ENCODE results near the gene WDR26.

WDR26 gene

DNA sequence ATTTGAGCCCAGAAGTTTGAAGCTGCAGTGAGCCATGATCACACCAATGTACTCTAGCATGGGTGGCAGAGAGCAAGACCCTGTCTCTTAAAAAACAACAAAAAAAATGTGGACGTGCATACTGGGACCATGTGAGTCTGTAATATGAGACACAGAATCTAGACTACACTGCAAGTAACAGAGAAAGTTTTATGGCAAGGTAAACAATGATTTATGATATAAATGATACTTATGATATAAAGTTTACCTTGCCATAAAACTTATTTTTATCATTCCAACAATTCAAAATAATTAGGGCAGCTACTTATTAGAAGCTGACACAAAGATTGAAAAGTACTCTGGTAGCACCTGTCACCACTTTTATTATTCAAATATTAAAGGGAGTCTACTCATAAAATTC lies 34.7 kb downstream of the WDR26 start:
- in situ Hi-C loops (cut with HindIII; ENCODE audit: low sequenced_read_pairs): no loop called here

DNA sequence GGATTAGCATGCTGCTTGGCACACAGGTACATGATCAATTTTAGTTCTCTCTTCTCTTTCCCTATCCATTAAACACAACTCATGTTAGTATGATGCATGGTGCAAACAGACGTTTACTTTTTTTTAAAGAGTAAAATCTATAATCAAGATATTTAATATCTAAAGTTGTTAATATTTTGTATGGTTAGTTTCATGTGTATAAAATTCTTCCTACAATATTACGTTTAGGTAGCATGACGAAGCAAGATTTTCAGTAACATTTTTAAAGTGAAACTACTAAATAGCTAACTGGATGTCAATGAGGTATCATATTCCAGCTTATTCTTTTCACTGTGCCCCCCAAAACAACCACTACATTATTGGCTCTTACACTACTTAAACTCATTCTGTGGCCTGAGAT lies 41.3 kb downstream of the WDR26 start:
- in situ Hi-C loops (cut with HindIII; ENCODE audit: low sequenced_read_pairs): no loop called here

DNA sequence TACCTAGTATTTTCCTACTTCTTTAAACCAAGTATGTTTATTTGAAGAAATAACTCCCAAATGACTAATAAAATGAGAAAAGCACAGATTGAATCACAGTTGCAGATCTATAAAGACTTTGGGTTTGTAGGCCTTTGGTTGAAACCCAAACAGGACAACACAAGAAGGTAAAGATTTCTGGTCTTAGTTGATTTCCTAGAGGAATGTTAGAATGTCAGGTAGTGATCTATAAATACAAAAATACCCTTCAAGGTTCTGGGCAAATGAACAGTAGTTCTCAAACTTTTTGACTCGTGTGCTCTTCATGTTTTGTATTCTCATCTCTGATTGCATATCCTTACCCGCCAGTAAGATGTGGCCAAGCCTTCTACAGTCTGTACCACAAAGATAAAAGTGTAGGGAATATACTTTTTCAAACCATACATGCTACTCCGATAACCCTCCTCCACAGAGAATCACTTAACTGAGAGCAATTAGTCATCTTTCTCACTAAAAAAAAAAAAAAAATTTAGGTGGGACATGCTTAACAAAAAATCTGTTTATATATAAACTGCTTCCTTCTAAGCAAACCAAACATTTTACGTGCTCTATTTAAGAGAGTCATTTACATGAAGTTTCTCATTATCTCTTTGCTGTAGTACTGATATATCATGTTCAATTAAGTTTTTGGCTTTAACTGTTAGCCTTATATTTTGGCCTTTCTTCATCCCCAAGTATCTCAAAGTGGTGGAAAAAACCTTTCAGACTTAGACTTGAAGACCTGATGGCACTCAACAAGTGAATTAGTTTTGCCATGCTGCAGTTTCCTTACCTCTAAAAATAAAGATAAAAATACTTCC lies 42.0 kb downstream of the WDR26 start:
- in situ Hi-C loops (cut with HindIII; ENCODE audit: low sequenced_read_pairs): no loop called here

DNA sequence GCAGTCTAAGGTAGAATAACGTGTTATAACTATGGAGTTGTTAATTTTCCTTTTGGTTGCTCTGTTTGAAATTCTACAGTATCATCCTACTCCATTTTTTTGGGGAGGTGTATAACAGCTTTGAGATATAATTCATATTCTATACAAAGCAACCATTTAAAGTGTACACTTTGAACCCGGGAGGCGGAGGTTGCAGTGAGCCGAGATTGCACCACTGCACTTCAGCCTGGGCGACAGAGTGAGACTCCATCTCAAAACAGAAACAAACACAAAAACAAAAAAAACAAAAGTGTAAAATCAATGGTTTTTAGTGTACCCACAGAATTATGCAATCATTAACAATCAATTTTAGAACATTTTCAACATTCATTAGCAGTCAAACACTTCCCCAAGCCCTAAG lies 44.1 kb downstream of the WDR26 start:
- in situ Hi-C loops (cut with HindIII; ENCODE audit: low sequenced_read_pairs): no loop called here

DNA sequence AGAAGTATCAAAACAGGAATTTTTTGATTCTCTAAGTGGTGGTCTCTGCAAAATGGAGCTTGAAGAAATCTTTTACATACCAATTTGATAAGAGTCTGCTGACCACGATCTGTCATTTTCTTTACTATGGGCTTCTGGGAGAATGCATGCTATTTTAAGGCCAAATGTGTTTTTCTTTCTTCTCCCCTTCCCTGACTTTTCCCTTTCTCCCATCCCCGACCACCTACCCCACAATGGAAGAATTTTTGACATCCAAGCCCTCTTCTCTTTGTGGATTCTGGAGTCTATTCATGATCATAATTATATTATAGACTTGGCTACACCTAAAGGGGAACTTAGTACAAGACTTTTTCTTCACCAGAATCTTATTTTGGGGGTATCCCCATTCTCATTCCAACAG lies 46.7 kb downstream of the WDR26 start:
- in situ Hi-C loops (cut with HindIII; ENCODE audit: low sequenced_read_pairs): no loop called here

DNA sequence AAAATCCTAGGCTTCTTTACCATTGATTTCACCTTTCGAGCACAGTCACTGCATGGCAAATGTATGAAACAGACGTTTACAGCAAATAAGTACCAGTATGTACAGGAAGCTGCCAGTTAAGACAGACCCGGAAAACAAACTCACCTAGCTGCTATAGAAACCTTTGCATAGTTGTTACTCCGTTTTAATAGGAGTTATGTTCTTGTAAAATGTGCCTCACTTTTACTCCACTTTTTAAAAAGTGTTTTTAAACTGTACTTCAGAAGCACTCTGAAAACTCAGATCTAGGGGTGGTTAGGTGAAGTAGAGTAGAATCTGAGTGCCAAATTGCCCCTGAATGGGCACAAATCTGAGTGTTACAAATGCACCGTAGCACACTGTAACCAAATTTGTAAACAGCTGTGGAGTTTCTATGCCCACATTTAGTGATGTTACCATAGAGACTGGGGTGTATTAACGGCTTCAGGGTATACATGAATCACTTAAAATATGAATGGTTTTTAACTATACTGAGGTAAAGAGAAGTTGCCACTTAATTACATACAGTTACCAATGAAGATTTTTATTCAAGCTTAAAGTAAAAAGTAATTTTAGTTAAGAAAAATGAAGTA lies 47.2 kb downstream of the WDR26 start:
- in situ Hi-C loops (cut with HindIII; ENCODE audit: low sequenced_read_pairs): no loop called here

DNA sequence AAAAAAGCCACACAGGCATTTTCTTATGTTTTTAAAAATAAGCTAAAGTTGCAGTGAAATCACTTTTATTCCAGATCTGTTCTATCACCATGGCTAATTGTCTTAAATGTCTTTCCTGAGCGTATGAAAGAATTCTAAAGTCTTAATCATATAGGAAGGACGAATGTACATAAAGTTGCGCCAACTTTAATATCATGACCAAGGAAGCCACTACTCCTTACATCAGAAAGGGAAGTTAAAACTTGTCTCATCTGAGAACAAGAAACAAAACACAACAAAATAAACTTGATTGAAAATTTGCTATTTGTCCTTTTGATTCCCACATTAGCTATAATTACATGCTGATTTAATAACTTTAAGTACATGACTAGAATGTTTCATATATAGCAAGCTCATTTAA lies 51.4 kb downstream of the WDR26 start:
- in situ Hi-C loops (cut with HindIII; ENCODE audit: low sequenced_read_pairs): no loop called here

DNA sequence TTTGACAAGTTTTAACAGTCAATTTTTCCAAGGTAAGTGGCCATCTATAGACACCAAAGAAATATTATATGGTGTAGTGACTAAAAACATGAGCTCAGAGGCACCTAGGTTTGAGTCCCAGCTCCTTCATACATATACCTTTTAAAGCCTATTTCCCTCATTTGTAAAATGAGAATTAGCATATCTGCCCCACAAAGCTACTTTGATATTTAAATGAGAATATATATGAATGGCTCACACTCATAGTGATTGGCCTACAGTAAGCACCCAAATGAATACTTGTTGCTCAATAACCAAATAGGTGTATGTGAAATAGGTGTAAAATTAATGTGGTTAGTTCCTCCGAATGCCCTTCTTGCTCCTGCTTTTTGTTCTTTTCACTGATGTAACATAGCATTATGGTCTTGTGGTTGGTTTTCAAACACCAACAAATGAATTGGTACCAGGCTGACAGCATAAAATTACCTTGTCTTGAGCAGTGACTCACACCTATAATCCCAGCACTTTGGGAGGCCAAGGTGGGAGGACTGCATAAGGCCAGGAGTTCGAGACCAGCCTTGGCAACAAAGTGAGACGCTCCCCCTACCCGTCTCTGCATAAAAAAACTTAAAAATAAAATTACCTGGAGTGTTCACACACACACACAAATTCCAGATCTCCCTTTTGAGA lies 52.6 kb downstream of the WDR26 start:
- in situ Hi-C loops (cut with HindIII; ENCODE audit: low sequenced_read_pairs): no loop called here

DNA sequence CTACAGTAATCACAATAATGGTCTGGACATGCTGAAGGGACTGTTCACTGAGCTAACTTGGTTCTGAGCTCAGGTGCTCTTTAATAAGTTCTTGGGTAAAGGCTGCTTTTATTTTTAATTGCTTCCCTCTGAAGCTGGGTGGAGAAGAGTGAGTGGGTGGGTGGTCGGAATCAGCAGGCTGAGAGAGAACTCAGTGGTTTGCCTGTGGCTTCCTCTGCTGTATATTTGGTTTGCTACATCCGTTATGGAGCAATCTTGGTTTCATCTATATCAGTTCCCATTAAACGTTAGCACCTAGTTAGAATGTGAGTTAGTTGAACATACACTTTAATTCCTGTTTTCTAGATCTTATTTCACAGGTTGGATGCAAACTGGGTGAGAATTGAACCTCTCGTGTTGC lies 54.6 kb downstream of the WDR26 start:
- in situ Hi-C loops (cut with HindIII; ENCODE audit: low sequenced_read_pairs): no loop called here

DNA sequence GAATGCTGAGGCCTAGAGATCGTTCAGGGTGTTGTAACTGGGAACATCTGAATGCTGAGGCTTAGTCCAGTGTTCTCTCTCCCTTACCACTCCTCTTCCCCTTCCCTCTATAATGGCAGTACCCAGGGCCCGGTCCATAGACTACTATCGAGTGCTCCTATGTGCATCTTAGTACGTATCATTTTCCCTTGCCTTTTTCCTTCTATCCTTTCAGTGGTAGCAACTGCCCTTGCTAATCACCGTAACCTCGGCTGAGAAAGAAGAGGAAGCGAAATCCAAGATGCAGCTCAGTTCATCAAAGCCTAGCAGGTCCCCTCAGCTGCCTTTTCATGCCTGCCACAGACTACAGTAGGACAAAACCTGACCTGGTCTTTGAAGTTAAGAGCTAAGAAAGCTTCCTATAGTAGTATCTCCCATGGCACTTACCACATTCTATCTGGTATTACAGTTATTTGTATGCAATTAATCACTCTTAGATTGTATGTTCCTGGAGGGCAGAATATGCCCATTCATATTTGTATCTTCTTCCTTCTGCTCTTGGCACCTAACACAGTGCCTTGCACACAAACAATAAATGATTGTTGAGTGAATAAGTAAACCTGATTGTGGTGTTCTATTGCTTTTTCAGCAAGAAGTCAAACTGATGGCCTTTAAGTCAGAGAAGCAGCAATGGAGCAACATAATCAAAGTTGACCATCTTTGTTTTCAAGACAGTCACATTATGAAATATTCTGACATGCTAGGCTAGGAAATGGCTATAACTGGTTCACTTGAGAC lies 55.6 kb downstream of the WDR26 start:
- in situ Hi-C loops (cut with HindIII; ENCODE audit: low sequenced_read_pairs): loop anchor here (10.0 kb wide), 1 partner anchor 46 kb away; no protein-coding TSS in a partner anchor

DNA sequence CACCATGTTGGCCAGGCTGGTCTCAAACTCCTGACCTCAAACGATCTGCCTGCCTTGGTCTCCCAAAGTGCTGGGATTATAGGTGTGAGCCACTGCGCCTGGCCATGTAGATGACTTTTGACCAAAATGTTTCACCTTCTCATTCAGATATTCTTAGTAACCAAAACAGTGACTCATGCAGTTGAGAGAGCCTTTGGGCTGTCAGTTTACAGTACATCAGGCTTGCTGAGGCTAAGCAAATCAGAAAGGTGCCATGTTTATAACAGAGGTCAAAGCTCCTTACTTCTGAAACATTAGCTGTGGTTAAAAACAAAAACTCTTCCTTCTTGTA lies 57.0 kb downstream of the WDR26 start:
- in situ Hi-C loops (cut with HindIII; ENCODE audit: low sequenced_read_pairs): loop anchor here (10.0 kb wide), 1 partner anchor 47 kb away; no protein-coding TSS in a partner anchor

DNA sequence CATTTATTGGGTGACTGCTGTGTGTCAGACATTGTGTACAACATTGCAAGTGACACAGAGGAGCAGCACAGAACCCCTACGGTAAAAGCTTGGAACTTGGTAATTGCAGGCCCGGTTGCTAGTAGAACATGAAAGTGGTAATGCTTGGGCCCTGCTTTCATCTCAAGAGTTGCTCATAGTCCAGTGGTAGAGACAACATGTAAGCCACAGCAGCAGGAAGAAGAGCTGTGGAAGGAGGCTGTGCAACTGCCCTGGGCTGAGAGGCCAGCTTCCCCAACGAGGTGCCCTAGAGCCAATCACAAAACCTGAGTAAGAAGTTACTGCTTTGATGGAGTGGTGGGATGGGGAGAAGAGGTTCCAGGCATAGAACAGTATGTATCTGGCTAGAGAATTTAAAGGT lies 59.5 kb downstream of the WDR26 start:
- in situ Hi-C loops (cut with HindIII; ENCODE audit: low sequenced_read_pairs): loop anchor here (10.0 kb wide), 1 partner anchor 50 kb away; no protein-coding TSS in a partner anchor

DNA sequence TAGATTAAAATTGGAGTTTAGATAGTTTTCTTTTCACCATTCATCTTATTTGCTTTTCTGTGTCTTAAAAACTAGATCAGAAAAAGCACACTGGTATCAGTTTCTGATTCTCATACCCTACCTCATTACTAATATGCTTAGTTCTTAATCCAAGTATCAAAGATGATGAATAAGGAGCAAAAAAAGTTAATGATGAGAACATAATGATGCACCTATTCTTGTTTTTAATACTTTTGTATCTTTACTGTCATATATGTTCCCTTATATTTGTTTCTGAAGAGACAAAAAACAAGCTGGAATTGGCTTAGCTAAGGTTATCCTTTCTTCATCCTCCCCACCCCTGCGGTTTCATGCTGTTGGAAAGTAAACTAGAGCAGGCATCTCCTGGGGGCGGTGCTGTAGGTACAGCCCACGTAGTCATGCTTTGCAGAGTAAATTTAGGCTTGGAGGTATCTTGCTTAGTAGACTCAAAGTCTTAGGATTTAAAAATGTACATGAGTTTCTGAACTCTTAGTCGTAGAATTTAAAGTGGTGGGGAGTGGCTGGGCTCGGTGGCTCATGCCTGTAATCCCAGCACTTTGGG lies 61.5 kb downstream of the WDR26 start:
- in situ Hi-C loops (cut with HindIII; ENCODE audit: low sequenced_read_pairs): loop anchor here (10.0 kb wide), 1 partner anchor 52 kb away; no protein-coding TSS in a partner anchor

DNA sequence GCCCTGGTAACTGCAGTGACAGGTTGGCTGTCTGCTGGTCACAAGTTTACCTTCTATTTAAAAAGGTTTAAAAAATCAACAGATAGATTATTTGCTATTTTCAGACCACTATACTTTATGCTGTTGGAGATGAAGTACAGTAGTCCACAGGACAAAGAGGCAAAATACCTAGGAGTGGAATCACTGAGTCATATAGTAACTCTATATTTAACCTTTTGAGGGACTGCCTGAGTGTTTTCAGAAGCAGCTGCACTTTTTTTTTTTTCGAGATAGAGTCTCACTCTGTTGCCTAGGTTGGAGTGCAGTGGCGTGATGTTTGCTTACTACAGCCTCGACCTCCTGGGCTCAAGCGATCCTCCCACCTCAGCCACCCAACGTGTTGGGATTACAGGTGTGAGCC lies 66.2 kb downstream of the WDR26 start:
- in situ Hi-C loops (cut with HindIII; ENCODE audit: low sequenced_read_pairs): no loop called here

DNA sequence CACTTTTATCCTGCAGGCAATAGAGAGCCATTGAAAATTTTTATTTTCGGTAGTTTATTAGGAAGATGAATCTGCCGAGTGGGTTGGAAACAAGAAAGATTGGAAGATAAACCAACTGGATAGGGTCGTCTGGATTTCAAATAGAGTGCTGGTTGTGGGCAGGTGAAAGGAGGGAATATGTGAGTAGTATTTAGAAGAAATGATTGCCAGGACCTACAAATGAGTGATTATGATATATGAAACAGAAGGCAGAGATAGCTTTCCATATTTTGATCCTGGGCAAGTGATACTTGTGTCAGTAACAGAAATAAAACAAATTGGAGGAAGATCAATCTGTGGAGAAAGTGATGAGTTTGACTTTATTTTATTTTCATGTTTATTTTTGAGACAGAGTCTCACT lies 75.4 kb downstream of the WDR26 start:
- in situ Hi-C loops (cut with HindIII; ENCODE audit: low sequenced_read_pairs): no loop called here

DNA sequence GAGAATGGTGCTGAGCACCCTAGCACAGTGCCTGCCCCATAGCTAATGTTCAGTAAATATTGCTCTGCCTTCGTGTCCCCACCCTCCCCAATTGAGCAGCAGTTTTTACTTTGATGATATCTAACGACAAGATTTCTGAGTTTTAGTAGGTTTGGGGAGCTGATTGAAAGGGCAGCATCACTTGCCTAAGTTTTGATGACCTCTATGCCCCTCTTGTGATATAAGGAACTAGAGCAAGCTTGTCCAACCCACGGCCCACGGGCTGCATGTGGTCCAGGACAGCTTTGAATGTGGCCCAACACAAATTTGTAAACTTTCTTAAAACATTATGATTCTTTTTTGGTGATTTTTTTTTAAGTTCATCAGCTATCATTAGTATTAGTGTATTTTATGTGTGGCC lies 76.4 kb downstream of the WDR26 start:
- in situ Hi-C loops (cut with HindIII; ENCODE audit: low sequenced_read_pairs): no loop called here

DNA sequence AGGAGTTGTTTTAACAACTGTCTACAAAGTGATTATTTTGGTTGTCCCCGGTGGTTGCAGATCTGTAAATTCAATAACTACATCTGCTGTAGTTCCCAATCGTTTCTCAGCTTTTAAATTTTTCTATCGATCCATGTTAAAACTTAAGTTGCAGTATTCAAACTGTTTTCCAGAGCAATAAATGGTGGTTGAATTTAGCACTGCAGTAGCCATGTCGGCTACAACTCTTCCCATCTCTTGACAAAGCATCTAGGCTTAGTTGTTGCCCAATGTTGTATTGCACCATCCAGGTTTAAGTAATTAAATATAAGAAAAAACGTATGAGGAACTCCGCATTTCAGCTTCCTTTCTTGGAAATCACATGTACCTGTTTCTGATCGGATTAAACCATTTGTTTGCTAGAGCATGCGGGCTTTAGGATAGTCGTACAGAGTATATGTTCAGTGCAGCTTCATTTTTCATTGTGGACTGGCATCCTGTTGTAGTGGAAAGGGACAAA lies 76.9 kb downstream of the WDR26 start:
- in situ Hi-C loops (cut with HindIII; ENCODE audit: low sequenced_read_pairs): no loop called here

DNA sequence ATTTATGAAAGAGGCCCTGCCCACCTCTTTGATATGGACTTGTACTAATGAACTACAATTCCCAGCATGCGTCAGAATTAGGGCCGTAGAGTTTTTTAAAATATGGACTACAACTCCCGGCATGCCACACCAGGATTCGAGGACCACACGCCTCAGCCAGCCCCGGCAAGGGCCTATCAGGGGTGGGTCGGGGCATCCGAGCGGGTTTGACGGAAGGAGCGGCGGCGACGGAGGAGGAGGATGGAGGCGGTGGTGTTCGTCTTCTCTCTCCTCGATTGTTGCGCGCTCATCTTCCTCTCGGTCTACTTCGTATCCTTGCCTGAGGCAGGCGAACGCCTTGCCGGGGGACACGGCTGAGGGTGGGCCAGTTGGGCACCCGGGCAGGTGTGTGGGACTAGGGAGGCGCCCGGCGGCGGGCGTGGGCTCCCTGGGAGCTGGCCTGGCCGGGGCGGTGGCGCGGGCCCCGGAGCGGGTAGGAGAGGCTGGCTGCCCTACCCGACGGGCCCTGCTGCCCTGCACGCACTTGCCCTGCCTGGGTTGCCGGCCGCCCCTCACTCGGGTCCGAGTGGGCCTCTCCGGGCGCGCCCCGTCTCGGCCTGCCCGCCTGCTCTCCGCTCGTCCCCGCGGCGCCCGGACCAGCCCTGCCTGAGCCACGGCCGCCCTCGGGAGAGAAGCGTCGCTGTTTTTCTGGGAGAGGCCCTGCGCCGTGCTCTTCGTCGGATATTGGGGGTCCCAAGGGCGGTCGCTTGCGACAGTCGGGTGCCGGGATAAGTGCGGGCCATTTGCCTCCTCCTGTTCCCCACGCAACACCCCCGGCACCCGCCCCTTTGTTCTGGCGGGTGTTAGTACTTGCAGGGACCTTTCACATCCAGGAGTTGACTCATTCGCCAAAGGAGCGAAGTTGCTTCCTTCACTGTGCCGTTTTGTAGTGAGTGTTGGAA lies 77.6 kb downstream of the WDR26 start, which contains the start of gene CNIH4:
TSS of gene CNIH4 (plus strand) at position 195 of the 941 bp plus-strand sequence. CDS start at position 241, 46 bp downstream.
- in situ Hi-C loops (cut with HindIII; ENCODE audit: low sequenced_read_pairs): no loop called here
